Esophagus (tissue), 2 donors: Measurements from ENCODE around the gene RRH. TPM values are rescaled to one million over a fixed set of nuclear protein-coding genes. Genes with fewer than 3 reads are reported as not detected.
"Not testable (repeated sequence)": the region's sequence is repeated elsewhere in the genome, so short reads cannot be mapped to it uniquely, and the experiment has no call there.

Source experiments
- H3K27ac ChIP-seq, 2 donors: one replicate each; pipeline ENCODE4 v1.5.1; 2013; ENCODE audit warnings: low read depth in 2 of 2, mild to moderate bottlenecking in 2 of 2, inconsistent platforms in 1 of 2, low read length in 1 of 2, moderate library complexity in 1 of 2
- H3K27me3 ChIP-seq, 2 donors: one replicate each; pipeline ENCODE4 v1.6.1; 2013; ENCODE audit warnings: low read length in 2 of 2, control low read depth in 1 of 2, mild to moderate bottlenecking in 1 of 2; ENCODE audit not compliant: insufficient read depth in 2 of 2, control insufficient read depth in 1 of 2
- H3K36me3 ChIP-seq, 2 donors: one replicate each; pipeline ENCODE4 v1.6.1; 2013; ENCODE audit warnings: low read length in 1 of 2; ENCODE audit not compliant: control insufficient read depth in 2 of 2, insufficient read depth in 2 of 2
- H3K4me1 ChIP-seq, 2 donors: one replicate each; pipeline ENCODE4 v1.6.1; 2013; ENCODE audit warnings: low read length in 1 of 2; ENCODE audit not compliant: control insufficient read depth in 2 of 2, insufficient read depth in 2 of 2
- H3K4me3 ChIP-seq, 2 donors: one replicate each; pipeline ENCODE4 v1.5.1; 2013; ENCODE audit warnings: low read length in 2 of 2, mild to moderate bottlenecking in 2 of 2, low read depth in 1 of 2, moderate library complexity in 1 of 2
- H3K9me3 ChIP-seq, 2 donors: one replicate each; pipeline ENCODE4 v1.6.1; 2013; ENCODE audit warnings: mild to moderate bottlenecking in 2 of 2, low read depth in 1 of 2, low read length in 1 of 2, moderate library complexity in 1 of 2; ENCODE audit not compliant: control insufficient read depth in 2 of 2, insufficient read depth in 1 of 2
- WGBS, 2 donors: extraction: QIAGEN DNeasy Blood & Tissue Kit; methylation state at CpG; one replicate each; pipeline ENCODE4 v1.1.7; 2013; 5-methylcytosine and 5-hydroxymethylcytosine counted together
- polyA plus RNA-seq, 2 donors: library from polyadenylated mRNA; stranded (reverse); fragments of 200-250 nt; gene quantifications; one replicate each; pipeline ENCODE4 v1.2.3, GENCODE V29; 2013
- donor health status: healthy with polysubstance abuse.
- donor health status: Bipolar disorder and iron deficiency.

RRH gene, protein sequence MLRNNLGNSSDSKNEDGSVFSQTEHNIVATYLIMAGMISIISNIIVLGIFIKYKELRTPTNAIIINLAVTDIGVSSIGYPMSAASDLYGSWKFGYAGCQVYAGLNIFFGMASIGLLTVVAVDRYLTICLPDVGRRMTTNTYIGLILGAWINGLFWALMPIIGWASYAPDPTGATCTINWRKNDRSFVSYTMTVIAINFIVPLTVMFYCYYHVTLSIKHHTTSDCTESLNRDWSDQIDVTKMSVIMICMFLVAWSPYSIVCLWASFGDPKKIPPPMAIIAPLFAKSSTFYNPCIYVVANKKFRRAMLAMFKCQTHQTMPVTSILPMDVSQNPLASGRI
- under 1 TPM; 0.06 to 0.07 TPM for polyA plus RNA-seq

DNA sequence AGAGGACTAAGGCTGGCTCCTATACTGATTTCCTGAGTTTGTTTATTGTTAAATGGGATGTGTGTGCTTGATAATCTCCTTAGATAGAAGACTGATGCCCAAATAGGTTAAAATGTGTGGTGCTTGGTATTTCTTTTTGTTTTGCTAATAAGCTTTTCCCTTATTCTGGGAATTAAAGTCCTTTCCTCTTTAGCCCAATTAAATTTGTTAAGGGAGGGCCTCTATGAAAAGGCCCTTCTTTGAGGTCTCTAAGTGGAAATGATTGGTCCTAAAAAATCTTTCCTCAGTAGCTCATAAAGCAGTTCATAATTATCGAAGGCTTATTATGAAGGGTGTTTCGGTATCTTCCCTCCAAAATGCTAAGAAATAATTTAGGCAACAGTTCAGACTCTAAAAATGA lies at the start of gene RRH:
RRH (plus strand) TSS at position 301 of the 400 bp plus-strand sequence; CDS start at position 357, 56 bp downstream.
- Histone ChIP-seq H3K27me3 (no peaks in the 10 kb centered on the region), H3K27ac (no peak within 1 kb of the TSS), H3K9me3 (no peaks in the 10 kb centered on the region), H3K4me1 (no peaks in the 10 kb centered on the region), H3K4me3 (no peak within 1 kb of the TSS), H3K36me3 (peaks cover 3% of the 10 kb centered on the region in 2 donors)
- 93 to 95% methylated on average over 2 of the region's 2 CpGs for WGBS, 2 donors

DNA sequence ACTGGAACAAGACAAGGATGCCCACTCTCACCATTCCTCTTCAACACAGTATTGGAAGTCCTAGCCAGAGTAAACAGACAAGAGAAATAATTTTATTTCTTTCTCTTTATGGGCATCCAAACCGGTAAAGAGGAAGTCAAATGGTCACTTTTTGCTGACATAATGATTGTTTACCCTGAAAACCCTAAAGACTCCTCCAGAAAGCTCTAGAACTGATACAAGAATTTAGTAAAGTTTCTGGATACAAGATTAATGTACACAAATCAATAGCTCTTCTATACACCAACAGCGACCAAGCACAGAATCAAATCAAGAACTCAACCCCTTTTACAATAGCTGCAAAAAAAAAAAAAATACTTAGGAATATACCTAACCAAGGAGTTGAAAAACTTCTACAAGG lies 45.7 kb upstream of the RRH start:
- WGBS, 2 donors = 87 to 88% methylated on average over 2 of the region's 2 CpGs
- not testable (repeated sequence) for H3K27ac ChIP-seq, H3K36me3 ChIP-seq, H3K4me3 ChIP-seq, H3K9me3 ChIP-seq, H3K4me1 ChIP-seq, H3K27me3 ChIP-seq

DNA sequence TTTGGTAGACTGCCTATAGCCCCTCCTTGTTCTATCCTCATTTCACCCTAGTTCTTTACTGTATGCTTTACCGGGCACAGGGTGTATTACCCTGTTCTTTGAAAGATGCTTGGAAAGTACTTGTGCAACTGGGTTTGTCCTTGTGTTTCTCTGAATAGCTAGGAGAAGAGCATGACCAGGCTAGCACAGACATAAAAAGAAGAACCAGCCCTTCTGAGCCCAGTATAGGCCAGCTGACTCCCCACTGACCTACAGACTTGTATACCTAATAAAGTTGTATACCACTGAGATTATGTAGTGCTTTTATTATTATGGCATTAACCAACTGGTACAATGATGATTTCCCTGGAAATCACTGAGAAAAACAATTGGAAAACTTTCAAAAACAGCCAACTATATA lies 40.9 kb upstream of the RRH start:
- H3K9me3 ChIP-seq = no peaks in the 10 kb centered on the region
- no peaks in the 10 kb centered on the region for H3K4me1 ChIP-seq
- no peaks in the 10 kb centered on the region for H3K36me3 ChIP-seq
- no peaks in the 10 kb centered on the region for H3K27me3 ChIP-seq
- no peak overlapping the region for H3K27ac ChIP-seq
- no peak overlapping the region for H3K4me3 ChIP-seq
- WGBS, 2 donors = 79 to 85% methylated on average over 1 of the region's 1 CpG

DNA sequence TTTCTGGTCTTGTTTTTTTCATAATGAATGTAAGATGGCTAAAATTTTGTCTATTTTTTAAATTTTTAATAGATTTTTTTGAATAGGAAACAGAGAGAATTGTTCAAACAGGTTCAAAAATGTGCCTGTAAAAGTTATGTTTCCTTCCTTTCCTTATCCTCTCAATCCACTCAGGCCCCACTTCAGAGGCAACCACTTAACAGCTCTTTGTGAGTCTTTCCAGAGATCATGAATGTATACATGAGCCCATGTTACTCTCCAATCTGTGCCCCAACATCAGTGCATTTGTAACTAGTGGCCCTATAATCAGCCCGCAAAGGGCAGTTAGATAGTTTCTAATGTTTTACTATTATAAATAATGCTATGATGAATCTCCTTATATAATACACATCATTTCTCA lies 40.0 kb upstream of the RRH start:
- 91 to 94% methylated on average over 1 of the region's 1 CpG for WGBS, 2 donors

DNA sequence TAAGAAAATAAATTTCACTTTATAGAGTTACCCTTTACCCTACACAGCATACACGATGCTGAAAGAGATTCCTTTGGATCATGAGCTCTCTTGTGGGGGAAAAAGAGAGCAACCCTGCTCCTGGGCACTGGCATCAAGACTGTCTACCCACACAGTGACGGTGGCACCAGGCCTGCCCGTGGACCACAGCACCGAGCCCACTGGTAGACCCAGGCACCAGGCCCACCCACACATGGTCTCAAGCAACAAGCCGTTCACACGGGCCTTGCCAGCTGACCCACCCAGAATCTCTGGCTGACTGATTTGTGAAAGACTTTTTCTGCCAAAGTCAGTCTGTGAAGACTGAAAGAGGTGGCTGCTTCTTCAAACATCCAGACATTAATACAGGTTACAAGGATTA lies 32.7 kb upstream of the RRH start:
- H3K36me3 ChIP-seq = no peaks in the 10 kb centered on the region
- no peaks in the 10 kb centered on the region for H3K4me1 ChIP-seq
- H3K9me3 ChIP-seq = peaks cover 0 to 3% of the 10 kb centered on the region in 2 donors
- H3K27ac ChIP-seq = no peak overlapping the region
- no peaks in the 10 kb centered on the region for H3K27me3 ChIP-seq
- 91 to 93% methylated on average over 6 of the region's 6 CpGs for WGBS, 2 donors
- no peak overlapping the region for H3K4me3 ChIP-seq

More for the DNA sequence above, 40.0 kb upstream of the RRH start:
- H3K36me3 ChIP-seq = no peaks in the 10 kb centered on the region
- H3K4me3 ChIP-seq = no peak overlapping the region
- H3K27ac ChIP-seq = no peak overlapping the region
- no peaks in the 10 kb centered on the region for H3K9me3 ChIP-seq
- H3K27me3 ChIP-seq = no peaks in the 10 kb centered on the region
- no peaks in the 10 kb centered on the region for H3K4me1 ChIP-seq

DNA sequence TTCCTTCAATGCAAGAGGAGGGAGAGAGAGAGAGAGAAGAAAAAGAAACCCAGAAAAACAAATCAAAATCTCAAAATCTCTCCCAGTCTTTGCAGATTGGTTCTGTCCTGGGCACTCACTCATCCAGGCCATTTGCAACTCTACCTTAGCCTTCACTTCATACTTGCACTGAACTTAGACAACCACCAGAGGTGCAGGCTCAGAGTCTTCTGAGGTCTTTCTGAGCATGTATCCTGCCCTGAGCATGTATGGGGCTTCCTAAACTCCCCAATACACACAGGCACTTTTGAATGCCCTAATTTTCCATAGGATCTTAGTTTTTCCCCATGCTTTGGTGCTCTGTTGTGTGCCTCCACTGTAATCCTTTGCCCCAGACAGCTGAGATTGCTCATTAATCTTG lies 28.9 kb upstream of the RRH start:
- Histone ChIP-seq H3K27ac (no peak overlapping the region), H3K9me3 (peaks cover 0 to 3% of the 10 kb centered on the region in 2 donors), H3K4me1 (no peaks in the 10 kb centered on the region), H3K4me3 (no peak overlapping the region), H3K36me3 (no peaks in the 10 kb centered on the region), H3K27me3 (no peaks in the 10 kb centered on the region)

DNA sequence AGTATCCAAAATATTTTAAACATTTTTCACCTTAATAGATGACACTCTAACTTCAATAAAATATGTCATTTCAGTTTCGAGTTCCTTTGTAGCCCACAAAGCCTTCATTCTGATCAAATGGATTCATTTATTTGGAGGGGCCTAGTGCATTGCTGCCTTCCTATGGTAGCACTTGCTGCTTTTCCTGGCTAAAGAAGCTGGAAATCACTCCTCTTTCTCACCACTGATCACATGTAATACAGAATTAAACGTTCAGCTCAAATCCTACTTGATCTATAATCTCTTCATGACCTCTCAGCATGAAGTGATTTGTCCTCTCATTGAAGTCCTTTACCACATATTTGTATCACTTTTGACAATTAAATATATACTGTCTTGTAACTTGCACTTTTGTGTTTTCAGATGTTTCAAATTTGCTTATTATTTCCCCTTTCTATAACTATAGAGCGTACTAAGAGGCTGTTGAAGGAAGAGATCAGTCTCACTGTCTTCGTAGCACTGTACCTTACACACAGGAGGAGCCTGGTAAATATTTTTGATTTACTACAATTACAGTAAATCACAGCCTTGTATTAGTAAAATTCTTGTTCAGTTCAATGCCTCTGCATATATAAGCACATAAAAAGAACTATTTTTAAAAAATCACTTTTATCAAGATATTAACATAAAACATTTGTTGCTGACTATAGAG lies 26.5 kb upstream of the RRH start:
- Histone ChIP-seq H3K9me3 (peaks cover 0 to 3% of the 10 kb centered on the region in 2 donors), H3K4me3 (peak overlapping the region in 1 of 2 donors; percentile 15)

DNA sequence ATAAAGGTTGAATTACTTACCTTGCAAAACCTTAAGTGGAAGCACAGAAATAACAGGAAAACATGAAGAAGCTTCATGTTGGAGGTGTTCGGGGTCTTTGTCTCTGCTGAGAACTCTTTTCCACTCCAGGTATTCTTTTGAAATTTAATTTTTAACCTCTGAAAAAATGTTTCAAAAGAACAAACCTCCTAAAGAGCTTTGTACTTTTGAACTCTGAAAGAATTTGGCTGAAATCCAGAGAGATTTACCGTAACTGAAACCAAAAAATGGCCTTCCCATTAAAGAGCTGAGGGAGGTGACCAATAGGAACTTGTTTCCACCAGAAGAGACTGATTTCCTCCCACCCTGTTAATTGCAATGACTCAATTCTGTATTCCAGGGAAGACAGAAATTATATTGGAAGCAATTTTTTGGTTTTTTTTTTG lies 25.9 kb upstream of the RRH start, which contains the start of gene CFI:
CFI (minus strand) TSS at position 105 of the 425 bp plus-strand sequence; CDS start at position 77, 28 bp downstream.
- H3K4me1 ChIP-seq = no peaks in the 10 kb centered on the region
- H3K9me3 ChIP-seq = no peaks in the 10 kb centered on the region
- no peak within 1 kb of the TSS for H3K27ac ChIP-seq
- H3K36me3 ChIP-seq = no peaks in the 10 kb centered on the region
- no peaks in the 10 kb centered on the region for H3K27me3 ChIP-seq
- WGBS, 2 donors = 28 to 33% methylated on average over 2 of the region's 2 CpGs
- H3K4me3 ChIP-seq = peak within 1 kb of the TSS in 1 of 2 donors; percentile 15

More for the DNA sequence above, 26.5 kb upstream of the RRH start:
- Histone ChIP-seq H3K27me3 (no peaks in the 10 kb centered on the region), H3K27ac (no peak overlapping the region), H3K4me1 (no peaks in the 10 kb centered on the region), H3K36me3 (no peaks in the 10 kb centered on the region)
- WGBS, 2 donors = 43 to 61% methylated on average over 4 of the region's 4 CpGs

DNA sequence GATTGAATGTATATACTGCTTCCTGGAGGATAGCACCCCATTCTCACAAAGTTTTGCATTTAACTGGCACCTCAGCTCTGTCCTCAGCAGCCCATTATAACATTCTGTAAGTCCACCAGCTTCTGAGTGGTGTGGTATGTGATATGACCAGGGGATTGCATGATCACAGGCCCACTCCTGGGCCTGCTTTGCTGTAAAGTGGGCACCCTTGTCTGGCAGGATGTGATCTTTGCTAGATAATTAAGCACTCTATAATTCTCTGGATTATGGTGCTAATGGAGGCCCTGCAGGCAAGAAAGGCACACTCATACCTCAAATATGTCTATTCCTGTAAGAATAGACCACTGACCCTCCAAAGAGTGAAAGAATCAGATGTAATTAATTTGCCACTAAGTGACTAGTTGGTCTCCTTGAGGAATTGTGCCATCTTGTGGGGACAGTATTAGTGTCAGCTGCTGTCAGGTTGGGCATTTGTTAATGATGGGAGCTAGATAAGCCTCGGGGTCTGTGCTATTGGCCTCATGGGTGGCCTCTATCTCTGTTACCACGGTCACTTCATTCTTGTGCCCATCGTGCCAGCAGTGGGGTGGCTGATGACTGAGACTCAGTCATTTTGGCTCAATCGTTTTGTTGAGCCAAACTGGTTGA lies 23.7 kb upstream of the RRH start:
- Histone ChIP-seq H3K27ac (no peak overlapping the region), H3K4me3 (no peak overlapping the region), H3K27me3 (no peaks in the 10 kb centered on the region), H3K36me3 (no peaks in the 10 kb centered on the region), H3K4me1 (no peaks in the 10 kb centered on the region), H3K9me3 (no peaks in the 10 kb centered on the region)
- 26 to 33% methylated on average over 4 of the region's 4 CpGs for WGBS, 2 donors
